K562 (cell line): ENCODE measurements around the gene ARL16. TPM values are rescaled to one million over a fixed set of nuclear protein-coding genes. Genes with fewer than 3 reads are reported as not detected.

Experiments used
- ATAC-seq: fragments of 200-7000 bp; cut with Tn5 transposase; 3 replicates; pipeline ENCODE4 v1.9.1; 2020; ENCODE audit warnings: moderate library complexity
- BruUV-seq: library from RNA; stranded (reverse); fragments of 400-500 nt; replicated peaks from 2 replicates; lab custom pipeline; 2021; lab: Mats Ljungman, UMichigan
- CTCF ChIA-PET: fragments of 300-600 bp; formaldehyde crosslinking; extraction: SDS; loops from one replicate; lab custom pipeline; 2021; ENCODE audit warnings: low intra/inter-chr PET ratio; lab: Yijun Ruan, JAX
- POLR2A ChIA-PET: fragments of 300-600, 350-650 bp; sonication (Branson Sonifier 250); formaldehyde crosslinking; extraction: SDS; loops from one replicate; lab custom pipeline; 2021; ENCODE audit warnings: antibody characterized with exemption, inconsistent platforms; lab: Yijun Ruan, JAX
- DNase-seq, 4 experiments: peaks; one replicate each; pipeline versions ENCODE4 v3.0.0 to v3.0.0-alpha.2; 2011 to 2018; ENCODE audit warnings: low spot score in 3 of 4, mixed read lengths in 3 of 4; ENCODE audit errors: extremely low read depth in 1 of 4
- FAIRE-seq: peaks from 2 replicates; lab custom pipeline; 2011; peaks lifted over from hg19 to GRCh38; lab: Jason Lieb, UNC
- H2AFZ ChIP-seq: 2 replicates; pipeline ENCODE4 v1.6.0; 2011; ENCODE audit warnings: low read depth, low read length, control low read depth, inconsistent platforms
- H3K27ac ChIP-seq: fragments of 200-600 bp; 3 replicates; pipeline ENCODE4 v1.8.0; 2011; ENCODE audit warnings: low read depth, mild to moderate bottlenecking, control low read depth, inconsistent platforms, low read length, moderate library complexity, mixed read lengths; ENCODE audit errors: extremely low read depth
- H3K27me3 ChIP-seq, 2 experiments: fragments of 300-600 bp in 1 of 2; 2 replicates in 1 of 2; 3 replicates in 1 of 2; pipeline versions ENCODE4 v1.6.0 to v1.8.0; 2011; ENCODE audit warnings: inconsistent platforms in 2 of 2, low read length in 2 of 2, mild to moderate bottlenecking in 1 of 2, mixed read lengths in 1 of 2, moderate library complexity in 1 of 2; ENCODE audit not compliant: control insufficient read depth in 2 of 2, insufficient read depth in 2 of 2
- H3K36me3 ChIP-seq: fragments of 300-600 bp; 3 replicates; pipeline ENCODE4 v1.8.0; 2011; ENCODE audit warnings: mild to moderate bottlenecking, low read length, inconsistent platforms; ENCODE audit not compliant: control insufficient read depth, insufficient read depth
- H3K4me1 ChIP-seq, 2 experiments: fragments of 200-600 bp in 1 of 2; replicated peaks in 1 of 2; 2 replicates in 1 of 2; 3 replicates in 1 of 2; pipeline versions ENCODE4 v1.5.1 to v1.8.0; 2011; ENCODE audit warnings: inconsistent platforms in 2 of 2, low read length in 2 of 2, mild to moderate bottlenecking in 1 of 2, mixed read lengths in 1 of 2, moderate library complexity in 1 of 2; ENCODE audit not compliant: control insufficient read depth in 2 of 2, insufficient read depth in 2 of 2
- H3K4me2 ChIP-seq: 2 replicates; pipeline ENCODE4 v1.6.1; 2011; ENCODE audit warnings: low read length, control low read depth, inconsistent platforms, mixed read lengths; ENCODE audit not compliant: insufficient read depth
- H3K4me3 ChIP-seq: fragments of 200-600 bp; sonication (generic), shearing (Covaris generic); 2 replicates; pipeline ENCODE4 v1.5.1; 2016; ENCODE audit warnings: control low read depth, inconsistent platforms
- H3K79me2 ChIP-seq: fragments of 200-600 bp; 3 replicates; pipeline ENCODE4 v1.8.0; 2011; ENCODE audit warnings: low read length, inconsistent platforms; ENCODE audit not compliant: control insufficient read depth, insufficient read depth
- H3K9ac ChIP-seq, 2 experiments: 2 replicates each; pipeline versions ENCODE4 v1.6.0 to v1.6.1; 2011; ENCODE audit warnings: low read depth in 2 of 2, low read length in 2 of 2, control low read depth in 1 of 2, inconsistent platforms in 1 of 2, mild to moderate bottlenecking in 1 of 2, mixed read lengths in 1 of 2; ENCODE audit not compliant: insufficient read depth in 1 of 2
- H3K9me1 ChIP-seq: one replicate; pipeline ENCODE4 v1.6.0; 2011; ENCODE audit warnings: inconsistent platforms, mild to moderate bottlenecking, low read length, moderate library complexity; ENCODE audit not compliant: control insufficient read depth, insufficient read depth
- H3K9me3 ChIP-seq: replicated peaks from 2 replicates; pipeline ENCODE4 v1.5.1; 2011; ENCODE audit warnings: low read depth, low read length, inconsistent platforms; ENCODE audit not compliant: control insufficient read depth, insufficient read depth
- H4K20me1 ChIP-seq: replicated peaks from 2 replicates; pipeline ENCODE4 v1.6.1; 2011; ENCODE audit warnings: low read length, inconsistent platforms, mixed read lengths; ENCODE audit not compliant: control insufficient read depth, insufficient read depth
- CBFA2T3 ChIP-seq: fragments of 450-650 bp; IDR thresholded peaks from 2 replicates; pipeline ENCODE4 v1.6.1; 2017
- E2F1 ChIP-seq: sonication (generic); formaldehyde crosslinking; IDR thresholded peaks from 2 replicates; pipeline ENCODE4 v1.8.1; 2023; ENCODE audit warnings: mild to moderate bottlenecking, missing genetic modification reagents, moderate library complexity
- ERF ChIP-seq: fragments of 450-650 bp; formaldehyde crosslinking; IDR thresholded peaks from 2 replicates; pipeline ENCODE4 v1.4.0; 2020; ENCODE audit warnings: mild to moderate bottlenecking, mixed read lengths
- HNRNPL ChIP-seq: fragments of 200-400 bp; formaldehyde crosslinking; IDR thresholded peaks from 2 replicates; pipeline ENCODE4 v1.6.1; 2017; ENCODE audit warnings: low read depth, mild to moderate bottlenecking, low read length
- KDM1A ChIP-seq, 2 experiments: fragments of 450-650 bp; IDR thresholded peaks; 2 replicates each; pipeline ENCODE4 v1.6.1; 2016; ENCODE audit warnings: mild to moderate bottlenecking in 2 of 2
- LCOR ChIP-seq: sonication (generic); formaldehyde crosslinking; IDR thresholded peaks from 2 replicates; pipeline ENCODE4 v1.8.0; 2022; ENCODE audit warnings: mild to moderate bottlenecking, missing genetic modification reagents
- MCM2 ChIP-seq: fragments of 450-650 bp; IDR thresholded peaks from 2 replicates; pipeline ENCODE4 v1.6.1; 2017; ENCODE audit warnings: low read depth, mild to moderate bottlenecking
- MYBL2 ChIP-seq, 2 experiments: fragments of 450-650 bp in 1 of 2; sonication (generic) in 1 of 2; formaldehyde crosslinking in 1 of 2; IDR thresholded peaks; 2 replicates each; pipeline versions ENCODE4 v1.6.1 to v1.8.1; 2017 to 2022; ENCODE audit warnings: borderline replicate concordance in 1 of 2, inconsistent platforms in 1 of 2, low read depth in 1 of 2, mild to moderate bottlenecking in 1 of 2, missing genetic modification reagents in 1 of 2, moderate library complexity in 1 of 2
- NFATC3 ChIP-seq: fragments of 450-650 bp; IDR thresholded peaks from 2 replicates; pipeline ENCODE4 v1.6.1; 2017; ENCODE audit warnings: mild to moderate bottlenecking
- PRDM10 ChIP-seq: fragments of 450-650 bp; IDR thresholded peaks from 2 replicates; pipeline ENCODE4 v1.6.1; 2018; ENCODE audit not compliant: partially characterized antibody
- RFX7 ChIP-seq: fragments of 250-450 bp; sonication (Bioruptor Pico); IDR thresholded peaks from 2 replicates; pipeline ENCODE4 v1.5.1; 2021; ENCODE audit warnings: mild to moderate bottlenecking
- SMARCB1 ChIP-seq: IDR thresholded peaks from 2 replicates; pipeline ENCODE4 v1.6.1; 2011; ENCODE audit warnings: improper control_type of control experiment, low read depth; ENCODE audit not compliant: insufficient read length
- TAL1 ChIP-seq: fragments of 450-650 bp; IDR thresholded peaks from 2 replicates; pipeline ENCODE4 v1.6.1; 2016; ENCODE audit warnings: mild to moderate bottlenecking
- ZNF644 ChIP-seq: fragments of 200-800 bp; sonication (Bioruptor generic); IDR thresholded peaks from 2 replicates; pipeline ENCODE4 v1.6.1; 2016; ENCODE audit warnings: low read depth, missing genetic modification characterization, missing compliant biosample characterization
- WGBS: fragments of 100-300 bp; shearing (Covaris generic); methylation state at CpG from one replicate; pipeline ENCODE4 v1.1.6; 2016; ENCODE audit warnings: low coverage, mixed read lengths; ENCODE audit not compliant: insufficient coverage; ENCODE audit errors: missing lambda C conversion rate; 5-methylcytosine and 5-hydroxymethylcytosine counted together
- in situ Hi-C: fragments of 300-500 bp; cut with MboI; formaldehyde crosslinking; loops from 4 replicates; pipeline ENCODE4 v1.15.0; 2018; ENCODE audit warnings: inconsistent platforms, mixed read lengths
- intact Hi-C: fragments of 100-400 bp; cut with micrococcal nuclease; formaldehyde crosslinking; loops from 2 replicates; pipeline ENCODE4 v1.14.2; 2022
- polyA plus RNA-seq, 8 experiments: library from polyadenylated mRNA; depleted of rRNA in 4 of 8; stranded (reverse) in 5 of 8; unstranded in 3 of 8; fragments of >200 nt; fragmentation: Nextera tagmentation in 2 of 8; fragmentation: Illumina TruSeq in 1 of 8; extraction: Ambion mirVana in 2 of 8; extraction: Trizol in 1 of 8; gene quantifications; 2 replicates each; pipeline versions ENCODE4 v1.2.1 to v1.2.3, GENCODE V29; 2011 to 2014; ENCODE audit warnings: inconsistent platforms in 1 of 8, missing spikeins in 1 of 8
- total RNA-seq, 7 experiments: library from RNA; depleted of rRNA in 6 of 7; stranded (reverse); fragments of >200 nt in 6 of 7; fragmentation: Illumina TruSeq in 2 of 7; extraction: Trizol in 2 of 7; gene quantifications; 2 replicates each; pipeline versions ENCODE4 v1.2.1 to v1.2.3, GENCODE V29; 2011 to 2021; ENCODE audit warnings: low replicate concordance in 1 of 7

Gene ARL16
- total and polyA plus RNA-seq, 9 of the 15 experiments (the other 6 are each of a cell fraction or from before 2014, with no cell fraction given), result 5.4 to 32.4 (median 22.6) TPM

DNA sequence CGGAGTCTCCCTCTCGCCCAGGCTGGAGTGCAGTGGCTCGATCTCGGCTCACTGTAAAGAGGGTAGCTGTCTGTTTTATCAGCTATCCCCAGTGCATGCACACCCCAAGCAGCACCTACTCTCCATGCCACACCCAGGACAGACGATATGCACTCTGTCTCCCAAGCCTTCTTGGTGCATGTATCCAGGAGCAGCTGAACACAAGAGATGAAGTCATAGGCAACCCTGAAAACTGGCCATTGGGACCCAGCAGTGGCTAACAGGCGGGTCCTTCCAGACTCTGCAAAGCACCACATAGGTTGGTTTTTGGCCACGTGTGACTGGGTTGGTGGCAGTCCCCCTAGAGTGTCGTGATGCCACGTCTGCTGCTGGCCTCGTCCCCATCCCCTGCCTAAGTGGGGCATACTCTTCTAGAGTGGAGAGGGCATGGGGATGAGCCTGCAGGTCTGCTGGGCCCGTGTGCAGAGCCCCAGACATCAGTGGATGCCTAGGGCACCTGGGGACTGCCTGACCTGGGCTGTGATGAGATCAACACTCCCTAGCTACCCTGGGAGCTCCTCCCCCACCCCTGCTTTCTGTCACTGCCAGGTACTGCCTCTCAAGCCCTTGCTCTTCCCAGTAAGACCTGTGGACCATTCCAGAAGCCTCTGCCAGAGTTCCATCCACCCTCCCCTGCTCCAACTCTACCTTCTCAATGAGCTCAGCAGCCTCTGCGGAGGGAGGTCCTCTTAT lies 36.6 kb downstream of the ARL16 start (continued):
- TF ChIP-seq TAL1 (peak; percentile 10; the same call in 1 of the 2 replicates), MYBL2 (IDR thresholded peaks at IDR 0.05; ENCODE audit: low read depth) (no peak), MYBL2 (CRISPR knock-in tag; IDR thresholded peaks at IDR 0.05; ENCODE audit: borderline replicate concordance) (no peak)

DNA sequence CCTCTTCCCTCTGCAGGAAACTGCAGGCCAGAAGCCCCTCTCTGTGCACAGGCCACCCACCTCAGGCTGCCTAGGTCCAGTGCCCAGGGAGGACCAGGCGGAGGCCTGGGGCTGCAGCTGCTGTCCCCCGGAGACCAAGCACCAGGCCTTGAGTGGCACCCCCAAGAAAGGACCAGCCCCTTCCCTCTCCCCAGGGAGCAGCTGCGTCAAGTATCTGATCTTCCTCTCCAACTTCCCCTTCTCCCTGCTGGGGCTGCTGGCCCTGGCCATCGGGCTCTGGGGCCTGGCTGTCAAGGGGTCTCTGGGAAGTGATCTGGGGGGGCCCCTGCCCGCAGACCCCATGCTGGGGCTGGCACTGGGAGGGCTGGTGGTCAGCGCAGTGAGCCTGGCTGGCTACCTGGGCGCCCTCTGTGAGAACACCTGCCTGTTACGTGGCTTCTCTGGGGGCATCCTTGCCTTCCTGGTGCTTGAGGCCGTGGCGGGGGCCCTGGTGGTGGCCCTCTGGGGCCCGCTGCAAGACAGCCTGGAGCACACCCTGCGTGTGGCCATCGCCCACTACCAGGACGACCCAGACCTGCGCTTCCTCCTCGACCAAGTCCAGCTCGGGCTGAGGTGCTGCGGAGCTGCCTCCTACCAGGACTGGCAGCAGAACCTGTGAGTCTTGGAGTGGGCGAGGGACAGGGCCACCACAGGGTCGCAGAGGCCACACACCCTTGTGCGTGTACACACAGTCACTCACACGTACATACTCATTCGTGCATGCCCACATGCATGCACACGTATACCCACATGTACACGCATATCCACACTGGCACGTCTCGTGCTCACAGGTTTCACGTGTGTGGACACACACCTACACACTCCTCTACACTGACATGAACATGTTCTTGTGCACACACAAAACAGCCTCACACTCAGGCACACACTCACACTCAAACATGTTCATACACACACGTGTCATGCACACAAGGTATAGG lies 38.3 kb downstream of the ARL16 start:
- ChIA-PET CTCF (no interaction called here), POLR2A (interaction anchor here (1.0 kb wide), 1 partner anchor 9 kb away, joined by 3 read pairs; no protein-coding TSS in a partner anchor)
- Histone ChIP-seq H3K36me3 (no peaks in the 10 kb centered on the region), H3K4me2 (no peak overlapping the region; the same call in 1 of the 2 replicates), H2AFZ (0 out of 2 replicates have a peak overlapping the region, but pooled peaks have one; percentile 29), H3K9me1 (no peaks in the 10 kb centered on the region), H3K9ac (peak overlapping the region in 1 of 2 experiments; percentile 88; a peak in 2 of 4 replicates), H4K20me1 (no peaks in the 10 kb centered on the region), H3K4me1 (peaks cover 22 to 58% of the 10 kb centered on the region in 2 experiments; a peak in 4 of 5 replicates), H3K27me3 (no peaks in the 10 kb centered on the region), H3K79me2 (no peaks in the 10 kb centered on the region), H3K4me3 (no peak overlapping the region), H3K9me3 (peaks cover 6% of the 10 kb centered on the region), H3K27ac (no peak overlapping the region; the same call in 2 of the 3 replicates)
- BruUV-seq, result no TSS peak
- in situ Hi-C loops (no loop called here), intact Hi-C loops (no loop called here)
- DNase-seq, result peak in 1 of 4 experiments; percentile 6
- 78% methylated on average over 28 of the region's 29 CpGs for WGBS
- ATAC-seq, result no peak
- no peak for FAIRE-seq
- TF ChIP-seq RFX7 (CRISPR knock-in tag), result no peak
- no peak for TF ChIP-seq SMARCB1
- no peak for TF ChIP-seq PRDM10
- TF ChIP-seq CBFA2T3, result no peak
- peak in 1 of 2 experiments; percentile 60; a peak in 1 of 4 replicates for TF ChIP-seq KDM1A (IDR thresholded peaks at IDR 0.05)
- no peak for TF ChIP-seq ZNF644 (tag)
- no peak for TF ChIP-seq E2F1 (CRISPR knock-in tag)
- no peak for TF ChIP-seq ERF
- TF ChIP-seq NFATC3, result no peak
- no peak for TF ChIP-seq HNRNPL
- TF ChIP-seq LCOR (CRISPR knock-in tag), result no peak
- TF ChIP-seq MCM2, result no peak
